ENCODE data around the gene LCE1D.

Gene LCE1D

DNA sequence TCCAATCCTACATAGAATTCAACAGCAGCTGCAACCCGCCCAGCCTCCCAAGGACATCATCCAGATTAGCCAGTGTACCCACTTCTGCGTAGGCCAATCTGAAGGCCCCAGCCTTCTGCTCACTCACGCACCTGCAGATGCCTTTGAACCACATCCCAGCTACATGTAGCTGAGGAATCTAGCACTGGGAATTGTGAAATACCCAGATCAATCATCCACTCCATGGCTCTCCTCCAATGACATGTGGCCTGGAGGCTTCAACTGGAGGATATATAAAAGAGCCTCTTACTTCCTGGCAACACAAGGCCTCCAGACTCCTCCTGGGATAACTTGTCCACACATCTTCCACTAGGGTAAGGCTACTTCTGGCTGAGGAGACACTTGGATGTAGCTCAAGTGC is 46.0 kb downstream of the LCE1D start, which contains the start of gene LCE6A:
Gene LCE6A (plus strand): TSS at position 301 of the 400 bp plus-strand sequence. CDS start 665 bp downstream, outside the sequence.
- no peak within 1 kb of the TSS for H3K4me3 ChIP-seq (ENCODE audit: low read depth, low read length)
- TF ChIP-seq, protein P1, sequence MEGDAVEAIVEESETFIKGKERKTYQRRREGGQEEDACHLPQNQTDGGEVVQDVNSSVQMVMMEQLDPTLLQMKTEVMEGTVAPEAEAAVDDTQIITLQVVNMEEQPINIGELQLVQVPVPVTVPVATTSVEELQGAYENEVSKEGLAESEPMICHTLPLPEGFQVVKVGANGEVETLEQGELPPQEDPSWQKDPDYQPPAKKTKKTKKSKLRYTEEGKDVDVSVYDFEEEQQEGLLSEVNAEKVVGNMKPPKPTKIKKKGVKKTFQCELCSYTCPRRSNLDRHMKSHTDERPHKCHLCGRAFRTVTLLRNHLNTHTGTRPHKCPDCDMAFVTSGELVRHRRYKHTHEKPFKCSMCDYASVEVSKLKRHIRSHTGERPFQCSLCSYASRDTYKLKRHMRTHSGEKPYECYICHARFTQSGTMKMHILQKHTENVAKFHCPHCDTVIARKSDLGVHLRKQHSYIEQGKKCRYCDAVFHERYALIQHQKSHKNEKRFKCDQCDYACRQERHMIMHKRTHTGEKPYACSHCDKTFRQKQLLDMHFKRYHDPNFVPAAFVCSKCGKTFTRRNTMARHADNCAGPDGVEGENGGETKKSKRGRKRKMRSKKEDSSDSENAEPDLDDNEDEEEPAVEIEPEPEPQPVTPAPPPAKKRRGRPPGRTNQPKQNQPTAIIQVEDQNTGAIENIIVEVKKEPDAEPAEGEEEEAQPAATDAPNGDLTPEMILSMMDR (IDR thresholded peaks at IDR 0.05; ENCODE audit: borderline replicate concordance, insufficient read depth, low read depth, low read length), result no peak
